GM23248 (cell line): ENCODE results near the gene SYMPK.

Experiments
- EZH2 ChIP-seq: fragments of 200-600 bp; sonication (generic); IDR thresholded peaks from 2 replicates; pipeline ENCODE4 v1.6.1; 2018; ENCODE audit warnings: antibody characterized with exemption, mild to moderate bottlenecking; ENCODE audit not compliant: insufficient read depth, poor library complexity, severe bottlenecking
- EZH2phosphoT487 ChIP-seq: fragments of 200-600 bp; sonication (generic); IDR thresholded peaks from 2 replicates; pipeline ENCODE4 v1.6.1; 2018; ENCODE audit warnings: antibody characterized with exemption, moderate library complexity, mild to moderate bottlenecking, low read depth; ENCODE audit not compliant: insufficient read depth

GRCh38 chr19:45785781-45786532 lies 77.0 kb downstream of the SYMPK start:
- TF ChIP-seq EZH2 (no peak), EZH2phosphoT487 (no peak)
